ENCODE data around the gene DENND11. TPM values are rescaled to one million over a fixed set of nuclear protein-coding genes. Genes with fewer than 3 reads are reported as not detected.
A peak's percentile ranks its signal among the peaks of the same experiment; 100 is the strongest.

The DENND11 gene
- total RNA-seq, 3 donors from 2014 or later, result 25.6 to 38.1 (median 28.0) TPM

DNA sequence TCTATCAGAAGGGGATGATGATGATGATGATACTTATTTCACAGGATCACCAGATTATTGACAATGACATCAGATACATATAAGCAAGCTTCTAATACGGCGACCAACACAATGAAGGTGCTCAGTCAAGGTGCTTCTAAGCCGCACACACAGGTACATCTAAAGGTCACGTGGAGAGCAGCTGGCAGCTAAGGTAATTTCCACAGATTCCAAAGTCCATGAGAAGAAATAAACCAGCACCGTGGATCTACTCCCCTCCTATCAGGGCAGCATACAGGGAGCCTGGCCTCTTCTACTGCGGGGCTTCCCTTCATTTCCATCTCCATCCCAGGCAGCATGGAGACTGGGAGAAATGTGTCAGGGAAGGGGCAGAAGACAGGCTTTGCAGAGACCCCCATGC lies 37.5 kb downstream of the DENND11 start:
- H3K9me3 ChIP-seq, result no peaks in the 10 kb centered on the region
- TF ChIP-seq, protein P1, sequence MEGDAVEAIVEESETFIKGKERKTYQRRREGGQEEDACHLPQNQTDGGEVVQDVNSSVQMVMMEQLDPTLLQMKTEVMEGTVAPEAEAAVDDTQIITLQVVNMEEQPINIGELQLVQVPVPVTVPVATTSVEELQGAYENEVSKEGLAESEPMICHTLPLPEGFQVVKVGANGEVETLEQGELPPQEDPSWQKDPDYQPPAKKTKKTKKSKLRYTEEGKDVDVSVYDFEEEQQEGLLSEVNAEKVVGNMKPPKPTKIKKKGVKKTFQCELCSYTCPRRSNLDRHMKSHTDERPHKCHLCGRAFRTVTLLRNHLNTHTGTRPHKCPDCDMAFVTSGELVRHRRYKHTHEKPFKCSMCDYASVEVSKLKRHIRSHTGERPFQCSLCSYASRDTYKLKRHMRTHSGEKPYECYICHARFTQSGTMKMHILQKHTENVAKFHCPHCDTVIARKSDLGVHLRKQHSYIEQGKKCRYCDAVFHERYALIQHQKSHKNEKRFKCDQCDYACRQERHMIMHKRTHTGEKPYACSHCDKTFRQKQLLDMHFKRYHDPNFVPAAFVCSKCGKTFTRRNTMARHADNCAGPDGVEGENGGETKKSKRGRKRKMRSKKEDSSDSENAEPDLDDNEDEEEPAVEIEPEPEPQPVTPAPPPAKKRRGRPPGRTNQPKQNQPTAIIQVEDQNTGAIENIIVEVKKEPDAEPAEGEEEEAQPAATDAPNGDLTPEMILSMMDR (IDR thresholded peaks at IDR 0.05), result no peak
- intact Hi-C loops (cut with DNase I, micrococcal nuclease), result no loop called here
- DNase-seq, result peak in 2 of 3 donors; percentile 39 to 75
- H3K36me3 ChIP-seq (ENCODE audit: low read depth), result no peaks in the 10 kb centered on the region
- H3K4me1 ChIP-seq (ENCODE audit: low read depth), result peaks cover 24% of the 10 kb centered on the region
- peak; percentile 85 for ATAC-seq
- no peak overlapping the region for H3K4me3 ChIP-seq

DNA sequence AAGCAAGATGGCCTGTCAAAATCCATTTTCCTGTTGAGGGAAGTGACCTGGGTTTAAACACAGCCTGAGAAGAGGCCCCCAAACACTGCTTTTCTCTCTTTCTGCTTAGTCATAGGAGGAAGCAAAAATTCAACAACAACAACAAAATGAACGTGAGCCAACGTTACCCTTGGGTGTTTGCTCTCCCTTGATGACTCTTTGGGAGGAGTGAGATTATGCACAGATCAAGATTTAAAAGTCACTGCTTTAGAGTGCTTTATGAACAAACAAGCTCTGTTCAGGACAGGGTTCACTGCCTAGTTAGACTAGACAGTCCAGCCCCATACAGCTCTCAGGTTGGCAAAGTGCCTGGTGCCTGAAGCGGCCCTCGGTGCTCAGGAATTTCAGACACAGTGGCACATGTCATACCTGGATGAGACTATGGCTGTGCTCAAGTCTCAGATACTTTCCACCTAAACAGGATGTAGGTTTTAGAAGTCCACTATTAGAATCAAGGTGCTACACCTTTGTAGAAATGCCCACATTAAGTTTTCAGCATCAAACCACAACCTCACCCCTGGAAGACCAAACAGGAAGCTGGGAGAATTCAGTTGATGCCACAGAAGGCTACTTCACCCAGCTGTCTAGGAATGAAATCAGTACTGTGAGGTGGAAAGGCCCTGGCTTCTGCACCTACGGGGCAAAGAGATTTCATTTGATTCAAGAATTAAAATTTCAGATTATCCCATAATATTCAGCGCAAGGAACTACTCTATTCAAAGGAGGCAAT lies 38.7 kb downstream of the DENND11 start:
- Histone ChIP-seq H3K9me3 (no peaks in the 10 kb centered on the region), H3K36me3 (ENCODE audit: low read depth) (no peaks in the 10 kb centered on the region), H3K4me1 (ENCODE audit: low read depth) (peaks cover 24% of the 10 kb centered on the region), H3K4me3 (no peak overlapping the region)
- DNase-seq (peak; percentile 61 to 77 (median 75)), ATAC-seq (peak; percentile 86)
- intact Hi-C loops (cut with DNase I, micrococcal nuclease), result no loop called here
- TF ChIP-seq, protein P1 (IDR thresholded peaks at IDR 0.05), result no peak

DNA sequence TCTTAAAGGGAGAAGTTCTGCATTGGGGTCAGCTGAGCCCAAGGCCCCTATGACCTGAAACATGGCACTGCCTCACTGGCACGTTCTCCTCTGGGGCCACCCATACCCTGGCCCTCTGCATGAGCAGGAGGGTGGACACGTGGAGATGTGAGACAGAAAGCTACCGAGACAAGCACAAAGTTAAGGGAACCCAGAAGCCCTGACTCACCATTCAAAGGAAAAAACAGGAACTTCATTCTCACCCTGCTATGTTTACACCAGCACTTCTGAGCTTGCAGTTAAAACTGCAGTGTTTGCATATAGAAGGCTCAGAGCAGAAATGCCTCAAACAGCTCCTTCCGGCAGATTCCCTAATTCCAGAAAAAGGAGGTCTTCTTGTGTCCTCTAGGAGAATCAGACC lies 41.7 kb downstream of the DENND11 start:
- Histone ChIP-seq H3K9me3 (no peaks in the 10 kb centered on the region), H3K4me3 (no peak overlapping the region), H3K4me1 (ENCODE audit: low read depth) (peaks cover 24% of the 10 kb centered on the region), H3K36me3 (ENCODE audit: low read depth) (no peaks in the 10 kb centered on the region)
- peak in 1 of 3 donors; percentile 22 for DNase-seq
- peak; percentile 18 for ATAC-seq
- intact Hi-C loops (cut with DNase I, micrococcal nuclease), result no loop called here
- TF ChIP-seq, protein P1 (IDR thresholded peaks at IDR 0.05), result no peak

- intact Hi-C loops (cut with DNase I, micrococcal nuclease), result loop anchor here in 1 of 2 donors (10.0 kb wide), 1 partner anchor 125 kb away; no protein-coding TSS in a partner anchor
- ATAC-seq (no peak), DNase-seq (no peak)
- TF ChIP-seq, protein P1 (IDR thresholded peaks at IDR 0.05), result no peak
- Histone ChIP-seq H3K36me3 (ENCODE audit: low read depth) (no peaks in the 10 kb centered on the region), H3K9me3 (no peaks in the 10 kb centered on the region), H3K4me3 (no peak overlapping the region), H3K4me1 (ENCODE audit: low read depth) (peaks cover 18% of the 10 kb centered on the region)
Observed at GRCh38 chr7:141659501-141659900, 42.5 kb downstream of the DENND11 start.

DNA sequence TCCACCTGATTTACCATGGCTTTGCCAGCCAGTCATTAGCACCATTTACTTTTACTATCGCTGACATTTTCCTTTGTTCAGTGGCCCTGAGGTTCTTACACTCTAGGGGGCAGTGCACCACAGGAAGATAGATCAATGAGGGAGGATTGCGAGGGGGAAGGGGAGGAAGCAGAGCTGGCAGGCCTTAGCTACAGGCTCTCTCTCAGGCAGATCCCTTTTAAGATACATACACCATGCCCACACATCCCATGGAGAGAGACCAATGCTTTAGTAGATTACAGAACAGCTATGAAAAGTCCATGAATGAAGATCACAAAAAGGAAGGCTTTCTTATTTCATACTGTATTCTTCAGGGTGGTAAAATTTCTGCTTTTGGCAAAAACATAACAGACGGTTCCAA lies 47.4 kb downstream of the DENND11 start:
- Histone ChIP-seq H3K4me1 (ENCODE audit: low read depth) (no peaks in the 10 kb centered on the region), H3K36me3 (ENCODE audit: low read depth) (no peaks in the 10 kb centered on the region), H3K9me3 (no peaks in the 10 kb centered on the region), H3K4me3 (no peak overlapping the region)
- TF ChIP-seq, protein P1 (IDR thresholded peaks at IDR 0.05), result peak; percentile 38
- intact Hi-C loops (cut with DNase I, micrococcal nuclease), result loop anchor here in 1 of 2 donors (2.0 to 10.0 kb wide), 2 partner anchors 84 to 130 kb away; partner anchors contain the start of gene SSBP1
- ATAC-seq, result peak; percentile 93
- DNase-seq, result peak in 2 of 3 donors; percentile 44 to 88
